IMR-90 (cell line): ENCODE results near the gene BTAF1. TPM values are rescaled to one million over a fixed set of nuclear protein-coding genes. Genes with fewer than 3 reads are reported as not detected.

Source experiments
- ATAC-seq: fragments of 200-7000 bp; cut with Tn5 transposase; 2 replicates; pipeline ENCODE4 v1.9.1; 2020; ENCODE audit warnings: low read depth, mild to moderate bottlenecking, moderate library complexity
- BruUV-seq: library from RNA; stranded (reverse); fragments of 400-500 nt; replicated peaks from 2 replicates; lab custom pipeline; 2021; lab: Mats Ljungman, UMichigan
- CTCF ChIA-PET: fragments of 300-600 bp; formaldehyde crosslinking; extraction: SDS; loops from one replicate; lab custom pipeline; 2021; ENCODE audit warnings: antibody characterized with exemption; lab: Yijun Ruan, JAX
- POLR2A ChIA-PET: fragments of 300-600 bp; sonication (Branson Sonifier 250); formaldehyde crosslinking; loops from one replicate; lab custom pipeline; 2022; ENCODE audit warnings: antibody characterized with exemption; ENCODE audit not compliant: unreplicated experiment; lab: Charles Lee
- DNase-seq: peaks from one replicate; pipeline ENCODE4 v3.0.0; 2013
- H2AFZ ChIP-seq: replicated peaks from 2 replicates; pipeline ENCODE3; 2013; ENCODE audit warnings: low read length, mild to moderate bottlenecking; ENCODE audit not compliant: poor library complexity
- H2AK5ac ChIP-seq: 2 replicates; pipeline ENCODE4 v1.6.1; 2013; ENCODE audit warnings: low read depth, low read length, inconsistent platforms
- H2AK9ac ChIP-seq: replicated peaks from 2 replicates; pipeline ENCODE3; 2013; ENCODE audit warnings: mild to moderate bottlenecking, low read depth, low read length, moderate library complexity; ENCODE audit not compliant: poor library complexity
- H2BK120ac ChIP-seq: 2 replicates; pipeline ENCODE4 v1.6.1; 2013; ENCODE audit warnings: low read depth, low read length, inconsistent platforms
- H2BK15ac ChIP-seq: 3 replicates; pipeline ENCODE4 v1.6.1; 2013; ENCODE audit warnings: low read depth, low read length, inconsistent platforms
- H2BK20ac ChIP-seq: 2 replicates; pipeline ENCODE4 v1.6.1; 2013; ENCODE audit warnings: low read depth, mild to moderate bottlenecking, inconsistent platforms, low read length, moderate library complexity
- H2BK5ac ChIP-seq: 2 replicates; pipeline ENCODE4 v1.6.1; 2013; ENCODE audit warnings: mild to moderate bottlenecking, low read depth, low read length, inconsistent platforms; ENCODE audit not compliant: poor library complexity, severe bottlenecking
- H3K14ac ChIP-seq: replicated peaks from 2 replicates; pipeline ENCODE4 v1.6.1; 2013; ENCODE audit warnings: low read depth, low read length, inconsistent platforms
- H3K18ac ChIP-seq: 2 replicates; pipeline ENCODE4 v1.6.1; 2013; ENCODE audit warnings: low read depth, low read length, control low read depth
- H3K23ac ChIP-seq: 2 replicates; pipeline ENCODE4 v1.6.1; 2013; ENCODE audit warnings: low read depth, low read length, inconsistent platforms
- H3K27ac ChIP-seq: 2 replicates; pipeline ENCODE4 v1.5.1; 2013; ENCODE audit warnings: mild to moderate bottlenecking, control low read depth, low read length; ENCODE audit not compliant: insufficient read depth
- H3K27me3 ChIP-seq: 2 replicates; pipeline ENCODE4 v1.6.1; 2013; ENCODE audit warnings: low read length; ENCODE audit not compliant: control insufficient read depth, insufficient read depth
- H3K36me3 ChIP-seq: 2 replicates; pipeline ENCODE4 v1.6.1; 2013; ENCODE audit warnings: low read length, mixed read lengths; ENCODE audit not compliant: control insufficient read depth, insufficient read depth
- H3K4ac ChIP-seq: 2 replicates; pipeline ENCODE4 v1.6.1; 2013; ENCODE audit warnings: low read depth, low read length, inconsistent platforms
- H3K4me1 ChIP-seq: 2 replicates; pipeline ENCODE4 v1.6.1; 2013; ENCODE audit warnings: low read length, mixed read lengths; ENCODE audit not compliant: control insufficient read depth, insufficient read depth
- H3K4me2 ChIP-seq: 2 replicates; pipeline ENCODE4 v1.6.1; 2013; ENCODE audit warnings: low read depth, mild to moderate bottlenecking, control low read depth, low read length, moderate library complexity
- H3K4me3 ChIP-seq: 2 replicates; pipeline ENCODE4 v1.5.1; 2013; ENCODE audit warnings: low read depth, mild to moderate bottlenecking, control low read depth, low read length, moderate library complexity; ENCODE audit not compliant: insufficient read depth
- H3K56ac ChIP-seq: 2 replicates; pipeline ENCODE4 v1.6.1; 2013; ENCODE audit warnings: low read length, inconsistent platforms; ENCODE audit not compliant: insufficient read depth; ENCODE audit errors: extremely low read depth
- H3K79me1 ChIP-seq, 2 experiments: 2 replicates each; pipeline ENCODE4 v1.6.1; 2013; ENCODE audit warnings: low read length in 2 of 2, inconsistent platforms in 1 of 2, low read depth in 1 of 2
- H3K9ac ChIP-seq: 2 replicates; pipeline ENCODE4 v1.6.1; 2013; ENCODE audit warnings: low read depth, low read length, control low read depth
- H3K9me1 ChIP-seq: 2 replicates; pipeline ENCODE4 v1.6.1; 2013; ENCODE audit warnings: low read length, inconsistent platforms; ENCODE audit not compliant: insufficient read depth
- H3K9me3 ChIP-seq: 2 replicates; pipeline ENCODE4 v1.6.1; 2013; ENCODE audit warnings: low read length; ENCODE audit not compliant: control insufficient read depth, insufficient read depth
- H4K20me1 ChIP-seq: 2 replicates; pipeline ENCODE4 v1.6.1; 2013; ENCODE audit warnings: low read length, inconsistent platforms; ENCODE audit not compliant: insufficient read depth
- H4K5ac ChIP-seq: 2 replicates; pipeline ENCODE4 v1.6.1; 2013; ENCODE audit warnings: mild to moderate bottlenecking, low read depth, low read length, control low read depth
- H4K8ac ChIP-seq, 2 experiments: 2 replicates each; pipeline ENCODE4 v1.6.1; 2013; ENCODE audit warnings: low read depth in 2 of 2, low read length in 2 of 2, control low read depth in 1 of 2, inconsistent platforms in 1 of 2
- H4K91ac ChIP-seq: 2 replicates; pipeline ENCODE4 v1.6.1; 2013; ENCODE audit warnings: low read depth, low read length, inconsistent platforms; ENCODE audit not compliant: insufficient read depth
- CTCF ChIP-seq: conservative IDR thresholded peaks from 2 replicates; pipeline ENCODE4 v1.5.1; 2012; ENCODE audit warnings: mild to moderate bottlenecking, low read depth, low read length, improper control_type of control experiment
- MAZ ChIP-seq: IDR thresholded peaks from 2 replicates; pipeline ENCODE4 v1.6.1; 2012; ENCODE audit warnings: low read depth, mild to moderate bottlenecking, low read length, improper control_type of control experiment, moderate library complexity, borderline replicate concordance
- NFE2L2 ChIP-seq: fragments of 150-350 bp; IDR thresholded peaks from 2 replicates; pipeline ENCODE4 v1.6.1; 2016; ENCODE audit warnings: low read depth, mild to moderate bottlenecking, low read length
- RAD21 ChIP-seq: IDR thresholded peaks from 2 replicates; pipeline ENCODE4 v1.6.1; 2012; ENCODE audit warnings: low read length, improper control_type of control experiment
- RCOR1 ChIP-seq: IDR thresholded peaks from 2 replicates; pipeline ENCODE4 v1.6.1; 2012; ENCODE audit warnings: mild to moderate bottlenecking, low read length, improper control_type of control experiment; ENCODE audit not compliant: insufficient replicate concordance
- RFX5 ChIP-seq: IDR thresholded peaks from 2 replicates; pipeline ENCODE4 v1.8.0; 2012; ENCODE audit warnings: low read depth, mild to moderate bottlenecking, low read length, moderate library complexity
- WGBS, 2 experiments: methylation state at CpG; one replicate each; pipeline versions ENCODE4 v1.1.5 to v1.1.7; 2013; ENCODE audit warnings: missing lambda C conversion rate in 2 of 2; ENCODE audit not compliant: insufficient read length in 1 of 2; ENCODE audit errors: extremely low coverage in 2 of 2; 5-methylcytosine and 5-hydroxymethylcytosine counted together
- dilution Hi-C: fragments of 300-500 bp; cut with HindIII; formaldehyde crosslinking; loops from one replicate; pipeline ENCODE4 v1.14.3; 2018; ENCODE audit warnings: low sequenced_read_pairs; ENCODE audit not compliant: unreplicated experiment
- in situ Hi-C: fragments of 300-500 bp; cut with MboI; formaldehyde crosslinking; loops from 3 replicates; pipeline ENCODE4 v1.14.3; 2019; ENCODE audit warnings: low sequenced_read_pairs, inconsistent platforms, mixed read lengths
- intact Hi-C: fragments of 100-400 bp; cut with micrococcal nuclease; formaldehyde crosslinking; loops from 2 replicates; pipeline ENCODE4 v1.10.0; 2022
- polyA plus RNA-seq, 3 experiments: library from polyadenylated mRNA; depleted of rRNA; stranded (reverse); fragments of >200 nt; gene quantifications; 2 replicates each; pipeline ENCODE4 v1.2.3, GENCODE V29; 2012; ENCODE audit warnings: low replicate concordance in 1 of 3
- total RNA-seq: library from RNA; depleted of rRNA; stranded (reverse); fragments of >200 nt; gene quantifications from 2 replicates; pipeline ENCODE4 v1.2.3, GENCODE V29; 2012

BTAF1 gene
- total and polyA plus RNA-seq, 2 of the 4 experiments (the other 2 are of a cell fraction): 15.0 to 42.3 TPM

- Histone ChIP-seq H3K4me1 (no peaks in the 10 kb centered on the region), H2BK120ac (no peak within 1 kb of the TSS), H3K9me3 (no peaks in the 10 kb centered on the region), H4K5ac (no peak within 1 kb of the TSS), H3K4ac (no peak within 1 kb of the TSS), H2AK9ac (peak within 1 kb of the TSS; percentile 8), H3K27me3 (no peaks in the 10 kb centered on the region; the same call in 1 of the 2 replicates), H3K18ac (no peak within 1 kb of the TSS), H2AK5ac (no peak within 1 kb of the TSS), H3K4me3 (peak within 1 kb of the TSS; percentile 72), H3K14ac (0 out of 2 replicates have a peak within 1 kb of the TSS, but pooled peaks have one; percentile 30), H2BK20ac (no peak within 1 kb of the TSS), H3K79me1 (peaks cover 7 to 9% of the 10 kb centered on the region in 2 experiments; a peak in 2 of 4 replicates), H2AFZ (peak within 1 kb of the TSS; percentile 85), H3K9ac (peak within 1 kb of the TSS; percentile 4; the same call in 1 of the 2 replicates), H3K23ac (peak within 1 kb of the TSS; percentile 42; the same call in 1 of the 2 replicates), H4K20me1 (no peaks in the 10 kb centered on the region), H3K9me1 (no peaks in the 10 kb centered on the region), H2BK15ac (no peak within 1 kb of the TSS), H2BK5ac (no peak within 1 kb of the TSS), H3K56ac (no peak within 1 kb of the TSS), H3K4me2 (peak within 1 kb of the TSS; percentile 95), H3K27ac (peak within 1 kb of the TSS; percentile 24; the same call in 1 of the 2 replicates), H3K36me3 (no peaks in the 10 kb centered on the region), H4K8ac (peak within 1 kb of the TSS in 1 of 2 experiments; percentile 63; a peak in 1 of 4 replicates), H4K91ac (no peak within 1 kb of the TSS)
- CTCF ChIA-PET: no interaction called here
- peak; percentile 13 for ATAC-seq
- BruUV-seq: no TSS peak
- DNase-seq: peak; percentile 45
- POLR2A ChIA-PET: no interaction called here
- intact Hi-C loops (loop anchor here (1.0 to 5.0 kb wide), 3 partner anchors 44 to 1037 kb away; partner anchors contain the start of gene RPP30), in situ Hi-C loops (loop anchor here (25.0 kb wide), 2 partner anchors 522 to 997 kb away; partner anchors contain the start of gene ANKRD1), dilution Hi-C loops (no loop called here)
- no peak for TF ChIP-seq RCOR1
- no peak for TF ChIP-seq CTCF
- TF ChIP-seq MAZ: no peak
- no peak for TF ChIP-seq RAD21
- TF ChIP-seq NFE2L2: no peak
- no peak for TF ChIP-seq RFX5
- WGBS, 2 experiments: 0% methylated on average over 2 of the region's 19 CpGs; no CpG with 5 or more reads in 1 of the 2 experiments
Measured at GRCh38 chr10:91909117-91909677, 14.4 kb upstream of the BTAF1 start, which contains the start of gene FGFBP3. TSS of gene FGFBP3 (minus strand) at chr10:91909486. CDS start at chr10:91908969, 517 bp downstream.
